HG03039 (cell line): Measurements from ENCODE around the gene TTL.
A peak's percentile ranks its signal among the peaks of the same experiment; 100 is the strongest.
"Not testable (repeated sequence)": the region's sequence is repeated elsewhere in the genome, so short reads cannot be mapped to it uniquely, and the experiment has no call there.

Experiments
- ATAC-seq: cut with Tn5 transposase; IDR thresholded peaks from one replicate; pipeline ENCODE4 v1.9.1; 2021; ENCODE audit warnings: mild to moderate bottlenecking, moderate library complexity; ENCODE audit not compliant: unreplicated experiment

Gene TTL

GRCh38 chr2:112481528-112482233 is at the start of gene TTL:
Gene TTL (plus strand): TSS chr2:112482156. CDS start chr2:112482345, 189 bp downstream.
- peak; percentile 67 for ATAC-seq

GRCh38 chr2:112432390-112432734 is 49.6 kb upstream of the TTL start:
- ATAC-seq: not testable (repeated sequence)

GRCh38 chr2:112432735-112433479 is 49.0 kb upstream of the TTL start:
- peak; percentile 30 for ATAC-seq

GRCh38 chr2:112433480-112433879 is 48.5 kb upstream of the TTL start, which contains the start of gene RGPD8:
Gene RGPD8 (minus strand): TSS chr2:112433645. CDS start chr2:112433453, 192 bp downstream.
- peak; percentile 97 for ATAC-seq

- no peak for ATAC-seq
Measured at GRCh38 chr2:112433932-112434730, 47.8 kb upstream of the TTL start.

- ATAC-seq: not testable (repeated sequence)
Measured at GRCh38 chr2:112434890-112435715, 46.9 kb upstream of the TTL start.

GRCh38 chr2:112435716-112436431 is 46.1 kb upstream of the TTL start:
- not testable (repeated sequence) for ATAC-seq

GRCh38 chr2:112436993-112437392 is 45.0 kb upstream of the TTL start:
- ATAC-seq: not testable (repeated sequence)

- not testable (repeated sequence) for ATAC-seq
Measured at GRCh38 chr2:112437405-112437831, 44.5 kb upstream of the TTL start.

- not testable (repeated sequence) for ATAC-seq
Measured at GRCh38 chr2:112438603-112439261, 43.2 kb upstream of the TTL start.

GRCh38 chr2:112444256-112444655 is 37.7 kb upstream of the TTL start:
- ATAC-seq: not testable (repeated sequence)

- ATAC-seq: no peak
Measured at GRCh38 chr2:112449854-112450253, 32.1 kb upstream of the TTL start.

- ATAC-seq: no peak
Measured at GRCh38 chr2:112451317-112451716, 30.6 kb upstream of the TTL start.

GRCh38 chr2:112454586-112454985 is 27.4 kb upstream of the TTL start:
- no peak for ATAC-seq

GRCh38 chr2:112459372-112459771 is 22.6 kb upstream of the TTL start:
- ATAC-seq: no peak

GRCh38 chr2:112462178-112462577 is 19.8 kb upstream of the TTL start:
- ATAC-seq: no peak

GRCh38 chr2:112463256-112463655 is 18.7 kb upstream of the TTL start:
- no peak for ATAC-seq

- ATAC-seq: no peak
Measured at GRCh38 chr2:112465382-112465781, 16.6 kb upstream of the TTL start.

- no peak for ATAC-seq
Measured at GRCh38 chr2:112472547-112473263, 9.3 kb upstream of the TTL start.
